Prostate gland (tissue), 2 donors: ENCODE measurements around the gene CEP135.

Source experiments
- POLR2A ChIP-seq: fragments of 450-650 bp; IDR thresholded peaks from one replicate; pipeline ENCODE4 v1.6.1; 2016; ENCODE audit warnings: antibody characterized with exemption, mild to moderate bottlenecking
- POLR2AphosphoS5 ChIP-seq: sonication (generic); formaldehyde crosslinking; IDR thresholded peaks from one replicate; pipeline ENCODE4 v1.6.1; 2017; ENCODE audit warnings: antibody characterized with exemption
- TF ChIP-seq, protein P1 (sequence below), 4 experiments: fragments of 200-600 bp in 2 of 4; fragments of 450-650 bp in 2 of 4; sonication (generic) in 2 of 4; IDR thresholded peaks; 1 replicate in 3 of 4; 2 replicates in 1 of 4; pipeline ENCODE4 v1.5.1; 2016 to 2019; ENCODE audit warnings: antibody characterized with exemption in 4 of 4, mild to moderate bottlenecking in 2 of 4, moderate library complexity in 2 of 4

GRCh38 chr4:55907469-55907868 is 41.3 kb upstream of the CEP135 start:
- TF ChIP-seq POLR2A (no peak), POLR2AphosphoS5 (no peak)
- TF ChIP-seq, protein P1, sequence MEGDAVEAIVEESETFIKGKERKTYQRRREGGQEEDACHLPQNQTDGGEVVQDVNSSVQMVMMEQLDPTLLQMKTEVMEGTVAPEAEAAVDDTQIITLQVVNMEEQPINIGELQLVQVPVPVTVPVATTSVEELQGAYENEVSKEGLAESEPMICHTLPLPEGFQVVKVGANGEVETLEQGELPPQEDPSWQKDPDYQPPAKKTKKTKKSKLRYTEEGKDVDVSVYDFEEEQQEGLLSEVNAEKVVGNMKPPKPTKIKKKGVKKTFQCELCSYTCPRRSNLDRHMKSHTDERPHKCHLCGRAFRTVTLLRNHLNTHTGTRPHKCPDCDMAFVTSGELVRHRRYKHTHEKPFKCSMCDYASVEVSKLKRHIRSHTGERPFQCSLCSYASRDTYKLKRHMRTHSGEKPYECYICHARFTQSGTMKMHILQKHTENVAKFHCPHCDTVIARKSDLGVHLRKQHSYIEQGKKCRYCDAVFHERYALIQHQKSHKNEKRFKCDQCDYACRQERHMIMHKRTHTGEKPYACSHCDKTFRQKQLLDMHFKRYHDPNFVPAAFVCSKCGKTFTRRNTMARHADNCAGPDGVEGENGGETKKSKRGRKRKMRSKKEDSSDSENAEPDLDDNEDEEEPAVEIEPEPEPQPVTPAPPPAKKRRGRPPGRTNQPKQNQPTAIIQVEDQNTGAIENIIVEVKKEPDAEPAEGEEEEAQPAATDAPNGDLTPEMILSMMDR (IDR thresholded peaks at IDR 0.05), result no peak
